Hepatocyte (in vitro differentiated cells): ENCODE data around the gene COTL1. TPM values are rescaled to one million over a fixed set of nuclear protein-coding genes. Genes with fewer than 3 reads are reported as not detected.
A peak's percentile ranks its signal among the peaks of the same experiment; 100 is the strongest.

Experiments used
- DNase-seq: peaks from one replicate; pipeline ENCODE4 v3.0.0-alpha.2; 2016; ENCODE audit warnings: low spot score
- H2AFZ ChIP-seq: fragments of 200-600 bp; sonication (generic); 2 replicates; pipeline ENCODE4 v1.6.0; 2016; ENCODE audit warnings: antibody characterized with exemption, mild to moderate bottlenecking
- H3K27ac ChIP-seq: fragments of 200-600 bp; sonication (generic); 2 replicates; pipeline ENCODE4 v1.5.1; 2016; ENCODE audit warnings: mild to moderate bottlenecking
- H3K27me3 ChIP-seq: fragments of 200-600 bp; sonication (generic); 2 replicates; pipeline ENCODE4 v1.6.1; 2016
- H3K36me3 ChIP-seq: fragments of 200-600 bp; sonication (generic); replicated peaks from 2 replicates; pipeline ENCODE4 v1.5.1; 2016; ENCODE audit warnings: low read depth; ENCODE audit not compliant: insufficient read depth
- H3K4me1 ChIP-seq: fragments of 200-600 bp; sonication (generic); 2 replicates; pipeline ENCODE4 v1.5.1; 2016; ENCODE audit warnings: mild to moderate bottlenecking, moderate library complexity; ENCODE audit not compliant: insufficient read depth
- H3K4me2 ChIP-seq: fragments of 200-600 bp; sonication (generic); 2 replicates; pipeline ENCODE4 v1.6.0; 2016
- H3K4me3 ChIP-seq: fragments of 200-600 bp; sonication (generic); 2 replicates; pipeline ENCODE4 v1.5.1; 2016; ENCODE audit warnings: mild to moderate bottlenecking
- H3K79me2 ChIP-seq: fragments of 200-600 bp; sonication (generic); 2 replicates; pipeline ENCODE4 v1.6.0; 2017; ENCODE audit warnings: mild to moderate bottlenecking
- H3K9me2 ChIP-seq: fragments of 200-600 bp; sonication (generic); replicated peaks from 2 replicates; pipeline ENCODE4 v1.6.0; 2017; ENCODE audit warnings: mild to moderate bottlenecking; ENCODE audit not compliant: insufficient read depth
- H3K9me3 ChIP-seq: fragments of 200-600 bp; sonication (generic); 2 replicates; pipeline ENCODE4 v1.5.1; 2016; ENCODE audit warnings: low read depth, mild to moderate bottlenecking
- H4K20me1 ChIP-seq: fragments of 200-600 bp; sonication (generic); 2 replicates; pipeline ENCODE4 v1.6.0; 2016; ENCODE audit warnings: mild to moderate bottlenecking; ENCODE audit not compliant: insufficient read depth, poor library complexity, severe bottlenecking
- EZH2 ChIP-seq: fragments of 200-600 bp; sonication (generic); IDR thresholded peaks from 2 replicates; pipeline ENCODE4 v1.6.1; 2016; ENCODE audit warnings: antibody characterized with exemption, mild to moderate bottlenecking, borderline replicate concordance
- EZH2phosphoT487 ChIP-seq: fragments of 200-600 bp; sonication (generic); IDR thresholded peaks from one replicate; pipeline ENCODE4 v1.6.1; 2018; ENCODE audit warnings: antibody characterized with exemption, mild to moderate bottlenecking, low read depth, moderate library complexity; ENCODE audit not compliant: unreplicated experiment, severe bottlenecking
- WGBS: methylation state at CpG from one replicate; pipeline ENCODE4 v1.1.6; 2016; ENCODE audit warnings: low lambda C conversion rate; ENCODE audit errors: missing lambda C conversion rate; 5-methylcytosine and 5-hydroxymethylcytosine counted together
- polyA plus RNA-seq: library from polyadenylated mRNA; unstranded; fragments of >200 nt; fragmentation: Nextera tagmentation; extraction: Ambion mirVana; gene quantifications from 2 replicates; pipeline ENCODE4 v1.2.1, GENCODE V29; 2016
- total RNA-seq: library from RNA; depleted of rRNA; stranded (reverse); fragments of >200 nt; gene quantifications from 2 replicates; pipeline ENCODE4 v1.2.3, GENCODE V29; 2014
- TF ChIP-seq, protein P1 (sequence below): fragments of 200-600 bp; sonication (generic); IDR thresholded peaks from 2 replicates; pipeline ENCODE4 v1.5.1; 2016; ENCODE audit warnings: antibody characterized with exemption, mild to moderate bottlenecking; ENCODE audit not compliant: poor library complexity

Gene COTL1
- total and polyA plus RNA-seq, 2 experiments from 2014 or later, result 30.1 to 104 TPM

DNA sequence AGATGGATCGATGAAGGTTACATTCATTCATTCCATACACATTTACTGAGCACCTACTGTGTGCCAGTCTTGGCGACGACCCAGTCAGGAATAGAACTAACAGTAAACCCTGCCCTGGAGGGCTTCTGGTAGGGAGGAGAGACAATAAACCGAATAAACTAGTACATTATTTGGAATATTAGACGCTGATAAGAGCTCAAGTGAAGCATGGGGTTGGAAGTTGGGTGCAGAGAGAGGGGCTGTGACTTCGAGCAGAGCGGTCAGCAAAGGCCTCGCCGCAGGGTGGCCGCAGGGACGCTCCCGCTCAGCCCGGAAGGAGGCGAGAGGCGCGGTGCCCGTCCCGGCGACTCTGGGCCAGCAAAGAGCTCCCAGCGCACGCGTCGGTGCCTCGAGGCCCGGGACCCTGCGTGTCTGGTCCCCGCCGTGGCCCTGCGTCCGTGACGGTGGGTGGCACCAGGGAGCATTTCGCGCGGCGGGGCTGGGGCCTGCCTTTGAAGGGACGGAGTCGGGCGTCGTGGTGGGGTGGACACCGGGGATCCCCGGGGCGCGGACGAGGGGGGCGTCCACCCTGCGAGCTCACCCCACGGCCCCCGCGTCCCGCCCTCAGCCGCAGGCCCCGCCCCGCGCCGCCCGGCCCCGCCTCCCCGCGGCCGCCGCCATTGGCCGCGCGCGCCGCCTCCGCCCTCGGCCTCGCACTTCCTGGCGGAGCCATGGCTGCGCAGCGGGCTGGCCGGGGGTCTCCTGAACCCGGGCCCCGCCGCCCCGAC lies 30.1 kb upstream of the COTL1 start, which contains the start of gene KLHL36:
TSS of gene KLHL36 (plus strand) at position 684 of the 767 bp plus-strand sequence. CDS start 2,357 bp downstream, outside the sequence.
- Histone ChIP-seq H3K4me3 (peak within 1 kb of the TSS; percentile 91), H3K9me3 (no peaks in the 10 kb centered on the region), H2AFZ (peak within 1 kb of the TSS; percentile 97), H3K4me1 (peaks cover 17% of the 10 kb centered on the region), H3K79me2 (peaks cover 22% of the 10 kb centered on the region), H3K4me2 (peak within 1 kb of the TSS; percentile 98), H3K27ac (peak within 1 kb of the TSS; percentile 81), H3K27me3 (no peaks in the 10 kb centered on the region), H3K9me2 (no peaks in the 10 kb centered on the region), H4K20me1 (peaks cover 6% of the 10 kb centered on the region), H3K36me3 (no peaks in the 10 kb centered on the region)
- TF ChIP-seq EZH2phosphoT487, result no peak
- DNase-seq, result peak; percentile 79
- WGBS, result 14% methylated on average over 31 of the region's 77 CpGs

DNA sequence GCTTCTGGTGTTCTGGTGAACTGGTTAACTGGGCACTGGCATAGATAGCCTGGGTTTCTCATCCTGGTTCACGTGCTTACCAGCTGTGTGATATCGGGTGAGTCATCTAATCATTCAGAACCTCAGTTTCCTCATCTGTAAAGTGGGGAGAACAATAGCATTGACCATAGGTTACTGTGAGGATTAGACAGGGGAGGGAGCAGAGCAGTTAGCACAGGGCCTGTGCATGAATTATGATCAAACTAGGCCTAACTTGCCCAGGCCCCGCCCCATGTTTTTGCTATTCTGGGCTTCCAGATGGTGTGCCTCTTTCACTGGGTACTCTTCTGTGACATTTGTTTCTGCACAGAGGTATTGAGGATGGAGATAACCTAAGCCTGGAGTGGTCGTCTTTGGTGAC lies 25.8 kb upstream of the COTL1 start:
- no peak overlapping the region for H3K27ac ChIP-seq

GRCh38 chr16:84643180-84643583 lies 25.3 kb upstream of the COTL1 start:
- H3K27ac ChIP-seq, result peak overlapping the region; percentile 46
- 55% methylated on average over 8 of the region's 8 CpGs for WGBS

More for the DNA sequence above, 25.8 kb upstream of the COTL1 start:
- H2AFZ ChIP-seq, result no peak overlapping the region
- WGBS, result 88% methylated on average over 4 of the region's 4 CpGs
- TF ChIP-seq, protein P1, sequence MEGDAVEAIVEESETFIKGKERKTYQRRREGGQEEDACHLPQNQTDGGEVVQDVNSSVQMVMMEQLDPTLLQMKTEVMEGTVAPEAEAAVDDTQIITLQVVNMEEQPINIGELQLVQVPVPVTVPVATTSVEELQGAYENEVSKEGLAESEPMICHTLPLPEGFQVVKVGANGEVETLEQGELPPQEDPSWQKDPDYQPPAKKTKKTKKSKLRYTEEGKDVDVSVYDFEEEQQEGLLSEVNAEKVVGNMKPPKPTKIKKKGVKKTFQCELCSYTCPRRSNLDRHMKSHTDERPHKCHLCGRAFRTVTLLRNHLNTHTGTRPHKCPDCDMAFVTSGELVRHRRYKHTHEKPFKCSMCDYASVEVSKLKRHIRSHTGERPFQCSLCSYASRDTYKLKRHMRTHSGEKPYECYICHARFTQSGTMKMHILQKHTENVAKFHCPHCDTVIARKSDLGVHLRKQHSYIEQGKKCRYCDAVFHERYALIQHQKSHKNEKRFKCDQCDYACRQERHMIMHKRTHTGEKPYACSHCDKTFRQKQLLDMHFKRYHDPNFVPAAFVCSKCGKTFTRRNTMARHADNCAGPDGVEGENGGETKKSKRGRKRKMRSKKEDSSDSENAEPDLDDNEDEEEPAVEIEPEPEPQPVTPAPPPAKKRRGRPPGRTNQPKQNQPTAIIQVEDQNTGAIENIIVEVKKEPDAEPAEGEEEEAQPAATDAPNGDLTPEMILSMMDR, result no peak
- TF ChIP-seq EZH2 (no peak), EZH2phosphoT487 (no peak)
- H3K4me3 ChIP-seq, result no peak overlapping the region
- no peaks in the 10 kb centered on the region for H3K9me3 ChIP-seq
- H3K36me3 ChIP-seq, result no peaks in the 10 kb centered on the region
- H3K27me3 ChIP-seq, result no peaks in the 10 kb centered on the region
- H3K9me2 ChIP-seq, result no peaks in the 10 kb centered on the region
- H3K4me1 ChIP-seq, result peaks cover 10% of the 10 kb centered on the region
- H3K4me2 ChIP-seq, result no peak overlapping the region
- H4K20me1 ChIP-seq, result no peaks in the 10 kb centered on the region
- H3K79me2 ChIP-seq, result no peaks in the 10 kb centered on the region
- no peak for DNase-seq

More at GRCh38 chr16:84643180-84643583, 25.3 kb upstream of the COTL1 start:
- no peak overlapping the region for H3K4me3 ChIP-seq
- H3K79me2 ChIP-seq, result no peaks in the 10 kb centered on the region
- no peaks in the 10 kb centered on the region for H3K36me3 ChIP-seq
- peaks cover 10% of the 10 kb centered on the region for H3K4me1 ChIP-seq
- no peaks in the 10 kb centered on the region for H3K9me2 ChIP-seq
- no peak overlapping the region for H3K4me2 ChIP-seq
- no peaks in the 10 kb centered on the region for H4K20me1 ChIP-seq
- H2AFZ ChIP-seq, result no peak overlapping the region
- H3K27me3 ChIP-seq, result no peaks in the 10 kb centered on the region
- DNase-seq, result peak; percentile 66
- TF ChIP-seq EZH2 (no peak), EZH2phosphoT487 (no peak)
- TF ChIP-seq, protein P1, result no peak
- H3K9me3 ChIP-seq, result no peaks in the 10 kb centered on the region
